Tibial nerve (tissue), 3 donors: Measurements from ENCODE around the gene CCDC34.

ENCODE experiments used
- POLR2A ChIP-seq, 2 donors: fragments of 450-650 bp; IDR thresholded peaks; one replicate each; pipeline ENCODE4 v1.6.1; 2017; ENCODE audit warnings: antibody characterized with exemption in 2 of 2, mild to moderate bottlenecking in 2 of 2, moderate library complexity in 2 of 2
- TF ChIP-seq, protein P1 (sequence below), 5 experiments: fragments of 200-600 bp in 3 of 5; fragments of 450-650 bp in 2 of 5; sonication (generic) in 3 of 5; IDR thresholded peaks; one replicate each; pipeline ENCODE4 v1.5.1; 2016 to 2019; ENCODE audit warnings: antibody characterized with exemption in 5 of 5, mild to moderate bottlenecking in 3 of 5, moderate library complexity in 2 of 5

DNA sequence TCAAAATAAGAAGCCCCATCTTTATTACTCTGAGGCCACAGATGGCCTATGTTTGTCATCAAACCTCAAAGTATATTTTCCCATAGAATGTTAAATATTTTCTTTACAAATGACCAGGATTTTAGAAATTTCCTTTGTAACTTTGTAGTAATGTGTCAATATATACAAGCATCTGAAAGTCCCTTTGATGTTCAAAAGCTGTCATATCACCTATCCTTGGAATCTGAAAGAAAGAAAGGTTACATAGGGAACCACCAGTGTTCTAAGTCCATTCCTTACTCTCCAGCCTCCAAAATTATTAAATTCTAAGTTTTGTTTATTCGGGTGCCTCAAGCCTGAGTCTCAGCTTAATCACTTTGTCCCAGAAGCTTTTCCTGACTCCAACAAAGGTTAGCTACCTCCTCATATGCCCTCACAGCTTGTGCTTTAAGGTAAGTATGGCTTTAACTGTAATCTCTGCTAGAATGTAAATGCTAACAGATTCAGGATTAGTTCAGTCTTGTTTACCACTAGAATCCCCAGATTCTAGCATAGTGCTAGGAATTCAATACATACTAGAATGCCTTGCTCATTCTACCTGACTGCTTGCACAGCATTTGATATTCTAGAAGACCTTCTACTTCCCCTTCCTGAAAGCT lies 32.3 kb downstream of the CCDC34 start:
- TF ChIP-seq, protein P1, sequence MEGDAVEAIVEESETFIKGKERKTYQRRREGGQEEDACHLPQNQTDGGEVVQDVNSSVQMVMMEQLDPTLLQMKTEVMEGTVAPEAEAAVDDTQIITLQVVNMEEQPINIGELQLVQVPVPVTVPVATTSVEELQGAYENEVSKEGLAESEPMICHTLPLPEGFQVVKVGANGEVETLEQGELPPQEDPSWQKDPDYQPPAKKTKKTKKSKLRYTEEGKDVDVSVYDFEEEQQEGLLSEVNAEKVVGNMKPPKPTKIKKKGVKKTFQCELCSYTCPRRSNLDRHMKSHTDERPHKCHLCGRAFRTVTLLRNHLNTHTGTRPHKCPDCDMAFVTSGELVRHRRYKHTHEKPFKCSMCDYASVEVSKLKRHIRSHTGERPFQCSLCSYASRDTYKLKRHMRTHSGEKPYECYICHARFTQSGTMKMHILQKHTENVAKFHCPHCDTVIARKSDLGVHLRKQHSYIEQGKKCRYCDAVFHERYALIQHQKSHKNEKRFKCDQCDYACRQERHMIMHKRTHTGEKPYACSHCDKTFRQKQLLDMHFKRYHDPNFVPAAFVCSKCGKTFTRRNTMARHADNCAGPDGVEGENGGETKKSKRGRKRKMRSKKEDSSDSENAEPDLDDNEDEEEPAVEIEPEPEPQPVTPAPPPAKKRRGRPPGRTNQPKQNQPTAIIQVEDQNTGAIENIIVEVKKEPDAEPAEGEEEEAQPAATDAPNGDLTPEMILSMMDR (IDR thresholded peaks at IDR 0.05) = no peak
- no peak for TF ChIP-seq POLR2A (IDR thresholded peaks at IDR 0.05)
